ENCODE measurements around the gene GPER1. TPM values are rescaled to one million over a fixed set of nuclear protein-coding genes. Genes with fewer than 3 reads are reported as not detected.
"Not testable (repeated sequence)": the region's sequence is repeated elsewhere in the genome, so short reads cannot be mapped to it uniquely, and the experiment has no call there.

Gene GPER1
- total RNA-seq, 1 donor from 2014 or later: 1.2 TPM

- not testable (repeated sequence) for DNase-seq (ENCODE audit: low read depth in 2 of 2)
Observed at GRCh38 chr7:1116383-1117008, 28.6 kb downstream of the GPER1 start.

- DNase-seq (ENCODE audit: low read depth in 2 of 2): no peak
Observed at GRCh38 chr7:1117321-1117928, 29.5 kb downstream of the GPER1 start.

GRCh38 chr7:1119201-1119600, 31.3 kb downstream of the GPER1 start:
- no peak for DNase-seq (ENCODE audit: low read depth in 2 of 2)

- DNase-seq (ENCODE audit: low read depth in 2 of 2): no peak
Observed at GRCh38 chr7:1120791-1121190, 32.9 kb downstream of the GPER1 start.

GRCh38 chr7:1121476-1121875, 33.6 kb downstream of the GPER1 start:
- DNase-seq (ENCODE audit: low read depth in 2 of 2): no peak

GRCh38 chr7:1121886-1122831, 34.2 kb downstream of the GPER1 start:
- no peak for DNase-seq (ENCODE audit: low read depth in 2 of 2)

GRCh38 chr7:1122832-1123501, 35.1 kb downstream of the GPER1 start:
- DNase-seq (ENCODE audit: low read depth in 2 of 2): no peak

- peak; percentile 71 to 92 for DNase-seq (ENCODE audit: low read depth in 2 of 2)
Observed at GRCh38 chr7:1123715-1124114, 35.8 kb downstream of the GPER1 start.

GRCh38 chr7:1124164-1124563, 36.3 kb downstream of the GPER1 start:
- DNase-seq (ENCODE audit: low read depth in 2 of 2): no peak

- DNase-seq (ENCODE audit: low read depth in 2 of 2): no peak
Observed at GRCh38 chr7:1124816-1125602, 37.1 kb downstream of the GPER1 start.

- DNase-seq (ENCODE audit: low read depth in 2 of 2): no peak
Observed at GRCh38 chr7:1125603-1125969, 37.7 kb downstream of the GPER1 start.

- DNase-seq (ENCODE audit: low read depth in 2 of 2): no peak
Observed at GRCh38 chr7:1127001-1127400, 39.1 kb downstream of the GPER1 start.

- no peak for DNase-seq (ENCODE audit: low read depth in 2 of 2)
Observed at GRCh38 chr7:1129431-1129830, 41.5 kb downstream of the GPER1 start.

GRCh38 chr7:1130021-1130990, 42.4 kb downstream of the GPER1 start:
- DNase-seq (ENCODE audit: low read depth in 2 of 2): no peak

- no peak for DNase-seq (ENCODE audit: low read depth in 2 of 2)
Observed at GRCh38 chr7:1131471-1132265, 43.8 kb downstream of the GPER1 start.

- no peak for DNase-seq (ENCODE audit: low read depth in 2 of 2)
Observed at GRCh38 chr7:1134951-1135350, 47.0 kb downstream of the GPER1 start.

GRCh38 chr7:1136841-1137516, 49.1 kb downstream of the GPER1 start:
- no peak for DNase-seq (ENCODE audit: low read depth in 2 of 2)

GRCh38 chr7:1137517-1138167, 49.7 kb downstream of the GPER1 start:
- no peak for DNase-seq (ENCODE audit: low read depth in 2 of 2)

Data from lung microvascular endothelial cell (primary cell).